Retina (tissue), 1 donor: ENCODE data around the gene GPR87.

Experiments
- DNase-seq: peaks from one replicate; pipeline ENCODE4 v3.0.0-alpha.2; 2016

GPR87 gene

GRCh38 chr3:151316267-151316991 lies at the start of gene GPR87:
Gene GPR87, minus strand, starts transcription at chr3:151316820. Its CDS starts 16,720 bp downstream, at chr3:151300100.
- no peak for DNase-seq

GRCh38 chr3:151362751-151363174 lies 46.1 kb upstream of the GPR87 start:
- no peak for DNase-seq

GRCh38 chr3:151357463-151357850 lies 40.8 kb upstream of the GPR87 start:
- no peak for DNase-seq

- no peak for DNase-seq
Measured at GRCh38 chr3:151356794-151357462, 40.3 kb upstream of the GPR87 start.

GRCh38 chr3:151351648-151352047 lies 35.0 kb upstream of the GPR87 start:
- DNase-seq: no peak

- DNase-seq: no peak
Measured at GRCh38 chr3:151351219-151351618, 34.6 kb upstream of the GPR87 start.

- no peak for DNase-seq
Measured at GRCh38 chr3:151350656-151351055, 34.0 kb upstream of the GPR87 start.

- no peak for DNase-seq
Measured at GRCh38 chr3:151347432-151347831, 30.8 kb upstream of the GPR87 start.

GRCh38 chr3:151346292-151346691 lies 29.7 kb upstream of the GPR87 start:
- no peak for DNase-seq

GRCh38 chr3:151345859-151346258 lies 29.2 kb upstream of the GPR87 start:
- DNase-seq: no peak

GRCh38 chr3:151331696-151332095 lies 15.1 kb upstream of the GPR87 start:
- no peak for DNase-seq

GRCh38 chr3:151330899-151331298 lies 14.3 kb upstream of the GPR87 start:
- DNase-seq: no peak

GRCh38 chr3:151330379-151330778 lies 13.8 kb upstream of the GPR87 start:
- DNase-seq: no peak

- no peak for DNase-seq
Measured at GRCh38 chr3:151329363-151329762, 12.7 kb upstream of the GPR87 start, which contains the start of gene P2RY13. Gene P2RY13, minus strand, starts transcription at chr3:151329549. Its CDS starts 21 bp downstream, at chr3:151329528.

GRCh38 chr3:151328298-151328995 lies 11.8 kb upstream of the GPR87 start:
- no peak for DNase-seq

GRCh38 chr3:151327571-151328198 lies 11.1 kb upstream of the GPR87 start:
- no peak for DNase-seq

GRCh38 chr3:151322511-151322910 lies 5.9 kb upstream of the GPR87 start:
- DNase-seq: no peak

- DNase-seq: no peak
Measured at GRCh38 chr3:151321526-151321925, 4.9 kb upstream of the GPR87 start.

GRCh38 chr3:151320131-151320530 lies 3.5 kb upstream of the GPR87 start:
- DNase-seq: no peak

GRCh38 chr3:151319628-151320027 lies 3.0 kb upstream of the GPR87 start:
- DNase-seq: no peak

- no peak for DNase-seq
Measured at GRCh38 chr3:151318991-151319390, 2.4 kb upstream of the GPR87 start.

GRCh38 chr3:151318313-151318712 lies 1.7 kb upstream of the GPR87 start:
- DNase-seq: no peak

- no peak for DNase-seq
Measured at GRCh38 chr3:151315846-151316245, 774 bp downstream of the GPR87 start.
